Prostate gland (tissue), 2 donors: Measurements from ENCODE around the gene RPL7L1. TPM values are rescaled to one million over a fixed set of nuclear protein-coding genes. Genes with fewer than 3 reads are reported as not detected.

Experiments used
- DNase-seq: peaks from one replicate; pipeline ENCODE4 v3.0.0-alpha.2; 2019; ENCODE audit warnings: low spot score
- H3K27ac ChIP-seq, 2 donors: fragments of 200-600 bp; sonication (generic); 2 replicates each; pipeline ENCODE4 v1.5.1; 2017 to 2019
- H3K27me3 ChIP-seq: fragments of 200-600 bp; sonication (generic); replicated peaks from 2 replicates; pipeline ENCODE4 v1.5.1; 2019; ENCODE audit not compliant: insufficient read depth
- H3K36me3 ChIP-seq, 2 donors: fragments of 200-600 bp; sonication (generic); 1 replicate in 1 of 2; 2 replicates in 1 of 2; pipeline versions ENCODE4 v1.5.1 to v1.8.1; 2017 to 2019
- H3K4me1 ChIP-seq: fragments of 200-600 bp; sonication (generic); replicated peaks from 2 replicates; pipeline ENCODE4 v1.5.1; 2019
- H3K4me3 ChIP-seq, 2 donors: fragments of 200-600 bp; sonication (generic); 2 replicates each; pipeline ENCODE4 v1.5.1; 2017 to 2019
- H3K9me3 ChIP-seq: fragments of 200-600 bp; sonication (generic); 2 replicates; pipeline ENCODE4 v1.5.1; 2017
- POLR2A ChIP-seq: fragments of 450-650 bp; IDR thresholded peaks from one replicate; pipeline ENCODE4 v1.6.1; 2016; ENCODE audit warnings: antibody characterized with exemption, mild to moderate bottlenecking
- POLR2AphosphoS5 ChIP-seq: sonication (generic); formaldehyde crosslinking; IDR thresholded peaks from one replicate; pipeline ENCODE4 v1.6.1; 2017; ENCODE audit warnings: antibody characterized with exemption
- WGBS: methylation state at CpG from one replicate; pipeline ENCODE4 v1.1.5; 2018; 5-methylcytosine and 5-hydroxymethylcytosine counted together
- intact Hi-C: fragments of 100-400 bp; cut with DNase I; formaldehyde crosslinking; loops from one replicate; pipeline ENCODE4 v1.14.2; 2022
- total RNA-seq, 2 donors: library from RNA; depleted of rRNA; stranded (reverse); fragments of >200 nt; gene quantifications; one replicate each; pipeline ENCODE4 v1.1.0, GENCODE V29; 2016
- TF ChIP-seq, protein P1 (sequence below), 4 experiments: fragments of 200-600 bp in 2 of 4; fragments of 450-650 bp in 2 of 4; sonication (generic) in 2 of 4; IDR thresholded peaks; 1 replicate in 3 of 4; 2 replicates in 1 of 4; pipeline ENCODE4 v1.5.1; 2016 to 2019; ENCODE audit warnings: antibody characterized with exemption in 4 of 4, mild to moderate bottlenecking in 2 of 4, moderate library complexity in 2 of 4

The RPL7L1 gene
- total RNA-seq, 2 donors from 2014 or later = 79.0 to 79.8 TPM

GRCh38 chr6:42860481-42860880 is 18.9 kb upstream of the RPL7L1 start:
- H3K27ac ChIP-seq = no peak overlapping the region
- no peaks in the 10 kb centered on the region for H3K4me1 ChIP-seq
- no peak overlapping the region for H3K4me3 ChIP-seq
- peaks cover 4 to 34% of the 10 kb centered on the region in 2 donors for H3K36me3 ChIP-seq
- TF ChIP-seq POLR2A = no peak
- no peak for TF ChIP-seq POLR2AphosphoS5
- TF ChIP-seq, protein P1, sequence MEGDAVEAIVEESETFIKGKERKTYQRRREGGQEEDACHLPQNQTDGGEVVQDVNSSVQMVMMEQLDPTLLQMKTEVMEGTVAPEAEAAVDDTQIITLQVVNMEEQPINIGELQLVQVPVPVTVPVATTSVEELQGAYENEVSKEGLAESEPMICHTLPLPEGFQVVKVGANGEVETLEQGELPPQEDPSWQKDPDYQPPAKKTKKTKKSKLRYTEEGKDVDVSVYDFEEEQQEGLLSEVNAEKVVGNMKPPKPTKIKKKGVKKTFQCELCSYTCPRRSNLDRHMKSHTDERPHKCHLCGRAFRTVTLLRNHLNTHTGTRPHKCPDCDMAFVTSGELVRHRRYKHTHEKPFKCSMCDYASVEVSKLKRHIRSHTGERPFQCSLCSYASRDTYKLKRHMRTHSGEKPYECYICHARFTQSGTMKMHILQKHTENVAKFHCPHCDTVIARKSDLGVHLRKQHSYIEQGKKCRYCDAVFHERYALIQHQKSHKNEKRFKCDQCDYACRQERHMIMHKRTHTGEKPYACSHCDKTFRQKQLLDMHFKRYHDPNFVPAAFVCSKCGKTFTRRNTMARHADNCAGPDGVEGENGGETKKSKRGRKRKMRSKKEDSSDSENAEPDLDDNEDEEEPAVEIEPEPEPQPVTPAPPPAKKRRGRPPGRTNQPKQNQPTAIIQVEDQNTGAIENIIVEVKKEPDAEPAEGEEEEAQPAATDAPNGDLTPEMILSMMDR (IDR thresholded peaks at IDR 0.05) = no peak
- intact Hi-C loops = no loop called here
- no peaks in the 10 kb centered on the region for H3K9me3 ChIP-seq
- no peak for DNase-seq
- H3K27me3 ChIP-seq = no peaks in the 10 kb centered on the region
- WGBS = 89% methylated on average over 6 of the region's 6 CpGs

GRCh38 chr6:42864602-42865001 is 14.8 kb upstream of the RPL7L1 start:
- Histone ChIP-seq H3K27ac (no peak overlapping the region), H3K27me3 (no peaks in the 10 kb centered on the region), H3K4me3 (no peak overlapping the region), H3K4me1 (no peaks in the 10 kb centered on the region), H3K9me3 (no peaks in the 10 kb centered on the region), H3K36me3 (peaks cover 0 to 13% of the 10 kb centered on the region in 2 donors)
- TF ChIP-seq POLR2A (no peak), POLR2AphosphoS5 (no peak)
- TF ChIP-seq, protein P1 (IDR thresholded peaks at IDR 0.05) = no peak
- intact Hi-C loops = no loop called here
- 76% methylated on average over 8 of the region's 8 CpGs for whole genome bisulfite sequencing
- DNase-seq = no peak

- H3K9me3 ChIP-seq = no peaks in the 10 kb centered on the region
- H3K4me3 ChIP-seq = no peak overlapping the region
- no peak for DNase-seq
- intact Hi-C loops = no loop called here
- no peaks in the 10 kb centered on the region for H3K4me1 ChIP-seq
- H3K27ac ChIP-seq = no peak overlapping the region
- H3K36me3 ChIP-seq = no peaks in the 10 kb centered on the region
- no peaks in the 10 kb centered on the region for H3K27me3 ChIP-seq
- no peak for TF ChIP-seq POLR2A
- WGBS = 70% methylated on average over 2 of the region's 2 CpGs
These were observed 9.1 kb upstream of the RPL7L1 start for GRCh38 chr6:42870145-42870936.

DNA sequence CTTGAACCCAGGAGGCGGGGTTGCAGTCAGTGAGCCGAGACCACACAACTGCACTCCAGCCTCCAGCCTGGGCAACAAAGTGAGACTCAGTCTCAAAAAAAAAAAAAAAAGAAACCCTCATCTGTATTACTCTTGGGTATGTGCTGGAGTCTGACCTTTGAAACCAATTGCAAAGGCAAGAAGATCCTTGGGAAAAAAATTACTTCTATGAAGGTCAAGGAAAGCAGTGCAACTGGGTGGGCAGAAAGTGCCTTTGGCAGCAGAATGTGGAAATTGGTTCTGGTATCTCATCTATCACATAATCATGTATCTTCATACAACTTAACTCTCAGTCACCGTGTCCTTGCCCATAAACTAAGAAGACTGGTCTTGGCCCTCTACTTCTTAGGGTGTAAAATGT is 7.7 kb upstream of the RPL7L1 start:
- Histone ChIP-seq H3K9me3 (no peaks in the 10 kb centered on the region), H3K4me3 (no peak overlapping the region), H3K36me3 (no peaks in the 10 kb centered on the region), H3K27ac (no peak overlapping the region), H3K4me1 (no peaks in the 10 kb centered on the region), H3K27me3 (no peaks in the 10 kb centered on the region)
- TF ChIP-seq POLR2A (no peak), POLR2AphosphoS5 (no peak)
- TF ChIP-seq, protein P1 (IDR thresholded peaks at IDR 0.05) = no peak
- 69% methylated on average over 3 of the region's 3 CpGs for WGBS
- intact Hi-C loops = no loop called here
- no peak for DNase-seq

GRCh38 chr6:42873313-42873712 is 6.1 kb upstream of the RPL7L1 start:
- Histone ChIP-seq H3K36me3 (no peaks in the 10 kb centered on the region), H3K4me1 (no peaks in the 10 kb centered on the region), H3K4me3 (no peak overlapping the region), H3K27ac (no peak overlapping the region), H3K27me3 (no peaks in the 10 kb centered on the region), H3K9me3 (no peaks in the 10 kb centered on the region)
- WGBS = 52% methylated on average over 2 of the region's 2 CpGs
- no peak for DNase-seq
- TF ChIP-seq, protein P1 (IDR thresholded peaks at IDR 0.05) = no peak
- TF ChIP-seq POLR2A (no peak), POLR2AphosphoS5 (no peak)
- intact Hi-C loops = no loop called here
